Measurements from ENCODE around the gene CNDP2. TPM values are rescaled to one million over a fixed set of nuclear protein-coding genes. Genes with fewer than 3 reads are reported as not detected.
A peak's percentile ranks its signal among the peaks of the same experiment; 100 is the strongest.
"Not testable (repeated sequence)": the region's sequence is repeated elsewhere in the genome, so short reads cannot be mapped to it uniquely, and the experiment has no call there.

The CNDP2 gene
- total RNA-seq, 1 experiment from 2014 or later, result 310 TPM

- no TSS peak for BruUV-seq (replicated peaks)
- intact Hi-C loops (cut with micrococcal nuclease; ENCODE audit: unreplicated experiment) (no loop called here), in situ Hi-C loops (cut with HindIII; ENCODE audit: low pct_unique_long_range_greater_than_20kb, low sequenced_read_pairs) (no loop called here)
- Histone ChIP-seq H3K27ac (ENCODE audit: low read length) (peak overlapping the region; percentile 90; the same call in 1 of the 2 replicates), H3K4me3 (ENCODE audit: low read depth in 2 of 2, low read length in 2 of 2) (peak overlapping the region; percentile 13 to 34; a peak in 2 of 4 replicates), H3K27me3 (ENCODE audit: control insufficient read depth, insufficient read depth, low read length) (no peaks in the 10 kb centered on the region), H3K4me1 (ENCODE audit: control insufficient read depth, insufficient read depth, low read length) (peaks cover 36% of the 10 kb centered on the region), H3K36me3 (ENCODE audit: control insufficient read depth, insufficient read depth, low read length) (peaks cover 27% of the 10 kb centered on the region), H3K9me3 (ENCODE audit: control insufficient read depth, insufficient read depth, low read depth, low read length) (no peaks in the 10 kb centered on the region)
- ChIA-PET POLR2A (no interaction called here), CTCF (no interaction called here)
- no peak for DNase-seq (ENCODE audit: low read depth, low spot score)
- ATAC-seq, result no peak
- TF ChIP-seq POLR2AphosphoS5 (IDR thresholded peaks at IDR 0.05; ENCODE audit: low read depth, low read length) (no peak), TCF7L2 (IDR thresholded peaks at IDR 0.05; ENCODE audit: low read depth, low read length) (no peak), SIN3A (IDR thresholded peaks at IDR 0.05; ENCODE audit: borderline replicate concordance, insufficient read depth, low read depth, low read length) (no peak), REST (IDR thresholded peaks at IDR 0.05; ENCODE audit: insufficient read depth in 1 of 2, low read depth in 2 of 2, low read length in 1 of 2) (no peak), CTCF (IDR thresholded peaks at IDR 0.05) (no peak)
Observed at GRCh38 chr18:74500372-74500771, 4.2 kb downstream of the CNDP2 start.

GRCh38 chr18:74500774-74501173 is 4.6 kb downstream of the CNDP2 start:
- H3K9me3 ChIP-seq (ENCODE audit: control insufficient read depth, insufficient read depth, low read depth, low read length); CTCF ChIA-PET; H3K27ac ChIP-seq (ENCODE audit: low read length); ATAC-seq; H3K27me3 ChIP-seq (ENCODE audit: control insufficient read depth, insufficient read depth, low read length); POLR2A ChIA-PET; in situ Hi-C loops (cut with HindIII; ENCODE audit: low pct_unique_long_range_greater_than_20kb, low sequenced_read_pairs); DNase-seq (ENCODE audit: low read depth, low spot score); intact Hi-C loops (cut with micrococcal nuclease; ENCODE audit: unreplicated experiment); BruUV-seq (replicated peaks): not testable (repeated sequence)
- Histone ChIP-seq H3K4me1 (ENCODE audit: control insufficient read depth, insufficient read depth, low read length) (peaks cover 36% of the 10 kb centered on the region), H3K4me3 (ENCODE audit: low read depth in 2 of 2, low read length in 2 of 2) (0 out of 4 replicates have a peak overlapping the region, but pooled peaks of 1 of the 2 experiments have one; percentile 13), H3K36me3 (ENCODE audit: control insufficient read depth, insufficient read depth, low read length) (peaks cover 27% of the 10 kb centered on the region)

- in situ Hi-C loops (cut with HindIII; ENCODE audit: low pct_unique_long_range_greater_than_20kb, low sequenced_read_pairs), result no loop called here
- Histone ChIP-seq H3K4me1 (ENCODE audit: control insufficient read depth, insufficient read depth, low read length) (peaks cover 36% of the 10 kb centered on the region), H3K27me3 (ENCODE audit: control insufficient read depth, insufficient read depth, low read length) (no peaks in the 10 kb centered on the region), H3K4me3 (ENCODE audit: low read depth in 2 of 2, low read length in 2 of 2) (no peak overlapping the region), H3K9me3 (ENCODE audit: control insufficient read depth, insufficient read depth, low read depth, low read length) (no peaks in the 10 kb centered on the region), H3K27ac (ENCODE audit: low read length) (no peak overlapping the region), H3K36me3 (ENCODE audit: control insufficient read depth, insufficient read depth, low read length) (peaks cover 27% of the 10 kb centered on the region)
- intact Hi-C loops (cut with micrococcal nuclease; ENCODE audit: unreplicated experiment), result no loop called here
- POLR2A ChIA-PET, result no interaction called here
- TF ChIP-seq SIN3A (IDR thresholded peaks at IDR 0.05; ENCODE audit: borderline replicate concordance, insufficient read depth, low read depth, low read length) (no peak), CTCF (IDR thresholded peaks at IDR 0.05) (no peak), REST (IDR thresholded peaks at IDR 0.05; ENCODE audit: insufficient read depth in 1 of 2, low read depth in 2 of 2, low read length in 1 of 2) (no peak), TCF7L2 (IDR thresholded peaks at IDR 0.05; ENCODE audit: low read depth, low read length) (no peak)
- ATAC-seq, result no peak
- CTCF ChIA-PET, result no interaction called here
- no TSS peak for BruUV-seq (replicated peaks)
- DNase-seq (ENCODE audit: low read depth, low spot score), result no peak
Observed at GRCh38 chr18:74501386-74501785, 5.2 kb downstream of the CNDP2 start.

Measured in Panc1 (cell line).